ENCODE measurements around the gene GLRX3.
"Not testable (repeated sequence)": the region's sequence is repeated elsewhere in the genome, so short reads cannot be mapped to it uniquely, and the experiment has no call there.

GRCh38 chr10:130117535-130117934 lies 18.7 kb upstream of the GLRX3 start:
- TF ChIP-seq EP300 (conservative IDR thresholded peaks at IDR 0.05; ENCODE audit: poor library complexity, severe bottlenecking); REST (IDR thresholded peaks at IDR 0.05; ENCODE audit: borderline replicate concordance): not testable (repeated sequence)

Measured in neural cell (in vitro differentiated cells).